ENCODE measurements around the gene CHMP2A. TPM values are rescaled to one million over a fixed set of nuclear protein-coding genes. Genes with fewer than 3 reads are reported as not detected.

The CHMP2A gene
- total RNA-seq, 4 donors from 2014 or later = 79.2 to 115 (median 101) TPM

GRCh38 chr19:58521651-58522050 lies 33.3 kb downstream of the CHMP2A start:
- H3K27ac ChIP-seq = no peak overlapping the region
- H3K4me1 ChIP-seq = peaks cover 3 to 27% (median 12%) of the 10 kb centered on the region in 4 donors
- H3K27me3 ChIP-seq = no peaks in the 10 kb centered on the region
- DNase-seq = no peak
- H3K4me3 ChIP-seq = no peak overlapping the region
- peaks cover 0 to 10% (median 0%) of the 10 kb centered on the region in 3 donors for H3K36me3 ChIP-seq
- TF ChIP-seq CTCF (IDR thresholded peaks at IDR 0.05) = no peak
- no peaks in the 10 kb centered on the region for H3K9me3 ChIP-seq

- TF ChIP-seq POLR2A (IDR thresholded peaks at IDR 0.05) = no peak
- no peak for TF ChIP-seq CTCF (IDR thresholded peaks at IDR 0.05)
- Histone ChIP-seq H3K9me3 (no peaks in the 10 kb centered on the region), H3K4me1 (peaks cover 3 to 27% (median 12%) of the 10 kb centered on the region in 4 donors), H3K36me3 (peaks cover 0 to 21% (median 0%) of the 10 kb centered on the region in 3 donors), H3K27me3 (no peaks in the 10 kb centered on the region), H3K4me3 (peak overlapping the region; percentile 63 to 90 (median 80)), H3K27ac (peak overlapping the region; percentile 86 to 97 (median 94))
- DNase-seq = no peak
These were observed 34.7 kb downstream of the CHMP2A start for GRCh38 chr19:58520257-58520599.

GRCh38 chr19:58519355-58520256 lies 35.3 kb downstream of the CHMP2A start, which contains the start of gene ZBTB45:
Gene ZBTB45 (minus strand): TSS chr19:58519810. CDS start chr19:58517673, 2,137 bp downstream.
- peak within 1 kb of the TSS; percentile 63 to 90 (median 80) for H3K4me3 ChIP-seq
- TF ChIP-seq POLR2A (IDR thresholded peaks at IDR 0.05) (peak; percentile 42 to 52), CTCF (IDR thresholded peaks at IDR 0.05) (peak; percentile 71 to 95 (median 86))
- H3K4me1 ChIP-seq = peaks cover 3 to 31% (median 12%) of the 10 kb centered on the region in 4 donors
- DNase-seq = peak; percentile 84 to 96 (median 93)
- H3K27ac ChIP-seq = peak within 1 kb of the TSS; percentile 86 to 97 (median 94)
- no peaks in the 10 kb centered on the region for H3K9me3 ChIP-seq
- H3K36me3 ChIP-seq = peaks cover 0 to 21% (median 0%) of the 10 kb centered on the region in 3 donors
- no peaks in the 10 kb centered on the region for H3K27me3 ChIP-seq

GRCh38 chr19:58519087-58519354 lies 35.9 kb downstream of the CHMP2A start:
- Histone ChIP-seq H3K9me3 (no peaks in the 10 kb centered on the region), H3K27me3 (no peaks in the 10 kb centered on the region), H3K4me1 (peaks cover 3 to 37% (median 12%) of the 10 kb centered on the region in 4 donors), H3K36me3 (peaks cover 0 to 21% (median 0%) of the 10 kb centered on the region in 3 donors), H3K27ac (peak overlapping the region; percentile 86 to 97 (median 94)), H3K4me3 (peak overlapping the region; percentile 63 to 90 (median 80))
- DNase-seq = peak in 2 of 3 donors; percentile 53 to 75
- TF ChIP-seq CTCF (IDR thresholded peaks at IDR 0.05) = peak in 4 of 6 experiments; percentile 30 to 73 (median 60)
- no peak for TF ChIP-seq POLR2A (IDR thresholded peaks at IDR 0.05)

- TF ChIP-seq POLR2A (IDR thresholded peaks at IDR 0.05) (no peak), CTCF (IDR thresholded peaks at IDR 0.05) (peak in 1 of 6 experiments; percentile 23)
- no peak for DNase-seq
- peak overlapping the region; percentile 86 to 97 (median 94) for H3K27ac ChIP-seq
- H3K27me3 ChIP-seq = no peaks in the 10 kb centered on the region
- no peaks in the 10 kb centered on the region for H3K9me3 ChIP-seq
- H3K36me3 ChIP-seq = peaks cover 0 to 21% (median 0%) of the 10 kb centered on the region in 3 donors
- H3K4me3 ChIP-seq = peak overlapping the region; percentile 63 to 90 (median 80)
- peaks cover 3 to 42% (median 12%) of the 10 kb centered on the region in 4 donors for H3K4me1 ChIP-seq
These were observed 36.4 kb downstream of the CHMP2A start for GRCh38 chr19:58518256-58519086.
